GM21825 (cell line): ENCODE results near the gene DHRS7.
"Not testable (repeated sequence)": the region's sequence is repeated elsewhere in the genome, so short reads cannot be mapped to it uniquely, and the experiment has no call there.

Source experiments
- ATAC-seq: cut with Tn5 transposase; IDR thresholded peaks from one replicate; pipeline ENCODE4 v1.9.1; 2021; ENCODE audit warnings: mild to moderate bottlenecking, moderate library complexity; ENCODE audit not compliant: unreplicated experiment

The DHRS7 gene

DNA sequence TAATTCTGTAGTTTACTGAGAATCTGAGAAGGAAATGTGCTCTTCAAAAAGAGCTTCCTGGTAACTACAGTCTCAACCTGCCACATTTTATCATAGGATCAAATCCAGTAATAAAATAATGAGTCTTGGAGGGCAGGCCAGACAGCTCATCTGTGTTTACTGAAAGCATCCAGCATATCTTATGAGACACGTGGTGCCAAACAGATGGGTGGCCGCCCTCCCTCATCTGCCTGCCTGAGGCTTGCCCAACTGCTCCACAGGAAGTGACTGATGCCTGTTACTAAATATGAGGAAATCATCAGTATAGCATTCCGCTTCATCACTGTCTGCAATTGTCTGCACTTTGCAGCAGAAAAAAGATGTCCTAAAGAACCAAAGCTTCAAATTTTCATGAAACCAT is 13.5 kb downstream of the DHRS7 start:
- peak; percentile 88 for ATAC-seq

DNA sequence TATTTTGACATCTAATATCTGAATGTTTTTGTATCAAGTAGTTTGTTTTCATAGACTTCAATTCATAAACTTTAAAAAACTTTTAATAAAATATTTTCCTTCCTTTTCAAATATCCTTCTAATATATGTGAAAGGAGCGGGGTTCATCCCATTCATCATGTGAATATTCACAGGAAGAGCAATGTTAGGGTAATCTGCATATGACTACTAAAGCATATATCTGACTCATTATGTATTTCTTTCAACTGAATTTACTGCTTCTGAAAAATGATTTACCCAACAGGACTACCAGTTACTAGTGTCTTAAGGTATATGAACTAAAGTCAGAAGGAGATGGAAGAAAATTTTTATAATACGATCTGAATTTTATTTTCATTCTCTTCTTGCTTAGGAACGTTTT is 30.5 kb downstream of the DHRS7 start:
- ATAC-seq, result no peak

DNA sequence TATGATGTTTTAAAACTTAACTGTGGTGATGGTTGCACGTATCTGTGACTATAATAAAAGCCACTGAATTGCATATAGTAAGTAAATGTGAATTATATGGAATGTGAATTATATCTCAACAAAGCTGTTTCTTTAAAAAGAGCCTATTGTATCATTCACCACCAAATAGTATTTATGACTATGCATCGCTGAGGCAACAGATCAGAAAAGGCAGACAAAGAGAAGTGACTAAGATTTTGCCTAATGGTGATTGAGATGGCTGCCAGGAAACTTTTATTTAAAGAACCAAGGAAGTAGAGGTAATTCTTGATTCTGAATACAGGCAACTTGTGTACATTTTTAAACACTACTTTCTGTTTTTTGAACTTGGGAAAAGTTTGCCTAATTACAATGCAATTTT is 31.7 kb downstream of the DHRS7 start:
- ATAC-seq, result no peak

DNA sequence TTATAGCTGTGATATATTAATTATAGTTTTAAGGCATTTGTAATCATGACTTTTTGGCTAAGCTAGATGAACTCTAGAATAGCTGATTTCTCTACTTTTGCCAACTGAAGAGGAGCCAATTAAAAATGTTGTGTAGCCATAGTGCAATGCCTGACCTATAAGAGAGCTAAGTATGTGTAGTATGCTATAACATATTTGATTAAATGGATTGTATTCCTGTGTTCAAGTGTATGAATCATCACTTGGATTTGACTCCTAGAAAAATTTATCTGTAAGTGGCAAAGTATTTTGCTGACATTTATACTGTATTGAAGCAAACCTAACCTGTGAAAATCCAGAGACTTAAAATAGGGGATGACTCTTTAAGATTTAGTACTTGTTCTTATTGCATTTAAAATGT is 39.3 kb downstream of the DHRS7 start:
- ATAC-seq, result no peak

DNA sequence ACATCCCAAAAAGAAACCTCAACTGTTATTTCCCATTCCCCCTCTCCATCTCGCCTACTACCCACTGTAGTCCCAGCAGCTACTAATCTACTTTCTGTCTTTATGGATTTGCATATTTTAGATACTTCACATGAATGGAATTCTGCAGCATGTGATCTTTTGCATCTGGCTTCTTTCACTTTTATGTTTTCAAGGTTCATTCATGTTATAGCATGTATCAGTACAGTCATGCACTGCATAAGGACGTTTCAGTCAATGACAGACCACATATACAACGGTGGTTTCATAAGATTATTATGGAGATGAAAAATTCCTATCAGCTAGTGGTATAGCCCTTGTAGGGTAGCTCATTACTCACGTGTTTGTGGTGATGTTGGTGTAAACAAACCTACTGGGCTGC is 49.0 kb downstream of the DHRS7 start:
- ATAC-seq, result no peak

DNA sequence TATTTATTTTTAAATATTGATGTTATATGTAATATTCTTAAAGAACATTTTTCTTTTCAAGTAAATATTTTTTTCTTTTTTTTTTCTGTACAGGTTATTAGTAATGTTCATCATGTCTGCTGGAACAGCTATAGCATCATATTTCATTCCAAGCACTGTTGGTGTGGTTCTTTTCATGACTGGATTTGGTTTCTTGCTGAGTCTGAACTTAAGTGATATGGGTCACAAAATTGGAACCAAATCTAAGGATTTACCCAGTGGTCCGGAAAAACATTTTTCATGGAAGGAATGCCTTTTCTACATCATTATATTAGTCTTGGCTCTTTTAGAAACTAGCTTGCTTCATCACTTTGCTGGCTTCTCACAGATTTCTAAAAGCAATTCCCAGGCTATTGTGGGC is 50.3 kb downstream of the DHRS7 start:
- ATAC-seq, result no peak

DNA sequence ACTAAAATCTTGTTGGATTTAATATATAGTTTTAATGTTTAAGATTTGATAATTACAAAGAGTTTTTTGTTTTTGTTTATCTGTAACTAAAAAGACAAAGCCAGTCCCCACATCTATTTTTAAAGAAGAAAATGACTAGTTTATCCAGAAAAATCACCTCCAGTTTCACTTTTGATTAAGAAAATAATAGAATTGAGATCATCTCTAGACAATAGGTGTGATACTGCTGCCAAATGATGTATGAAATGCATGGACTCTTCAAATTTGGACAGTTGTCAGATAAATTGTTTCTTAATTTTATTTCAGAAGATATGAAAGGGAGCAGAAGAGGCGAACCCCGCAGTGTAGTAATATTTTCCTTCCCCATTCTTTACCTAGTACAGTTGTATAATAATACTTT is 53.5 kb downstream of the DHRS7 start:
- ATAC-seq, result no peak

DNA sequence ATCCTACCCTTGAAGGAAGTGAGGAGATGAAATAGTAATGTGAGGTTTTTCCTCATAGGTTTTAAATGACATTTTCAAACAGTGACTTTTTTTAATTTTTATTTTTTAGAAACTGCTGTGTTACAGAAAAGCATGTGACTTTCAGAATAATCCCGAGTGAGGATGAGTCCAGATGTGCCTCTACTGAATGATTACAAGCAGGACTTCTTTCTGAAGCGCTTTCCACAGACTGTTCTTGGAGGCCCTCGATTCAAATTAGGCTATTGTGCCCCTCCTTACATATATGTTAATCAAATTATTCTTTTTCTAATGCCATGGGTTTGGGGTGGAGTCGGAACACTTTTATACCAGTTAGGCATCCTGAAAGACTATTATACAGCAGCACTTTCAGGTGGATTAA is 57.7 kb downstream of the DHRS7 start:
- ATAC-seq, result no peak

DNA sequence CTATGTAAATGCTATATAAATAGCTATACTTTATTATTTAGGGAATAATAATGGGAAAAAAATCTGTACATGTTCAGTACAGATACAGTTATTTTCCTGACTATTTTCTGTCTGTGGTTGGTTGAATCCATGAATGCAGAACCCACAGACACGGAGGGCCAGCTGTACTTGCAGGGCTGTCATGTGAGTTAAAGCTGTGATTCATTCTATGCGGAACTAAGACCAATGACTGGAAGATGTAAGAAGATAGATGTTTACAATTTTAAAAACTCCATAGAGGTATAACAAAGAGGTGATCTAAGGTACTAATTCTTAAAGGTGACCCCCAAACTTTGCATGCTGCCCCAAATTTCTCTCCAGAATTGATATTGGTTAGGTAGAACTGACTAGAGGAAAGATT is 58.9 kb downstream of the DHRS7 start:
- ATAC-seq, result no peak

DNA sequence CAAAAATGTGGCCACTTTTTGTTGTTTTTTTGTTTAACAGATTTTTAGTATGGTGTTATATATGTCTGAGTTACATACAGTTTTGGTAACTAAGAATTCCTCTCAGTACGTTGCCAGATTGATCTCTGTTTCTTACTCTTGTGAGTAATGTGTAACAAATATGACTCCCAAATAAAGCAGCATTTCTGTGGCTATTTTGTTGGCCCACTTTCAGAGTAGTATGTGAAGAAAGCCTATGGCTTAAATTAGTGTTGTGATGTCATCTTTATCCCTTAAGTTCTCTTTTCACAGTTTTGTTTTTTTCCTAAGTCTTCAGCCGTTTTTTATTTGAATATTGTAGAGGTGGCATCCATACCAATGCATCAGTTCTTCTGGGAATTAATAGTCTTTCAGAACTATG is 62.8 kb downstream of the DHRS7 start:
- ATAC-seq, result no peak

DNA sequence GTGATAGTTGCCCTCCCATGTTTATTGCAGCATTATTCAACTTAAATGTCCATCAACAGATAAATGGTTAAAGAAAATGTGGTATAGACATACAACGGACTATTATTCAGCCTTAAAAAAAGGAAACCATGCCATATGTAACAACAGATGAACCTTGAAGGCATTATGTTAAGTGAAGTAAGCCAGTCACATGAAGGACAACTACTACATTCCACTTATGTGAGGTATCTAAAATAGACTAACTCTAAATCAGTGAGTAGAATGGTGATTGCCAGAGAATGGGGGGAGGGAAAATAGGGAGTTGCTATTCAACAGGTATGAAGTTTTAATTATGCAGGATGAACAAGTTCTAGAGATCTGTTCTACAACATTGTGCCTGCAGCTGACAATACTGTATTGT is 63.4 kb downstream of the DHRS7 start:
- no peak for ATAC-seq

DNA sequence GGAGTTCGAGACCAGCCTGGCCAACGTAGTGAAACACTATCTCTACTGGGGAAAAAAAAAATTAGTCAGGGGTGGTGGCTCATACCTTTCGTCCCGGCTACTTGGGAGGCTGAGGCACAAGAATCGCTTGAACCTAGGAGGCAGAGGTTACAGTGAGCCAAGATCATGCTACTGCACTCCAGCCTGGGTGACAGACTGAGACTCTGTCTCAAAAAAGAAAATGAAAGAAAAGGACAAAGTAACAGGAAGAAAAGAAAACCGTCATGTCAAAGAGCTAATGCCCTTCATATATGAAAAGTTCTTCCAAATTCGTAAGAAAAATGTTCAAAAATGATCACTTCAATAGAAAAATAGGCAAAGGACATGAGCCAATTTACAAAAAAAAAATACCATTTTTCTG is 65.3 kb downstream of the DHRS7 start:
- not testable (repeated sequence) for ATAC-seq

DNA sequence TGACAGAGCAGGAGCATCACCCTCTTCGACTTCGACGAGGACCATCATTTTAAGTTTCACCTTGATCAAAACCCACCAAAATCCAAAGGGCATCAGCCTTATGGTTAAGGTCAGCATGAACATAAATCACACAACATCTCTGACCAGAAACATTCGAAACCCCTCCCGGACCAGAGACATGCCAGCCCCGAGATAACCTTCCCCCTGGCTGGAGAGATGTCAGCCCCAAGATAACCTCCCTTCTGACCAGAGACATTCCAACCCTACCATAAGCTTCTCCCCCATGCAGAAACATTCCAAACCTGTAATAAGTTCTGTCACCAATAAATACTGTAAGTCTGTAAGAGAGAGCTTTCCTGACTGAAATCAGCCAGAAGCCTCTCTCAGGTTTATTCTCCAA is 67.2 kb downstream of the DHRS7 start:
- no peak for ATAC-seq

DNA sequence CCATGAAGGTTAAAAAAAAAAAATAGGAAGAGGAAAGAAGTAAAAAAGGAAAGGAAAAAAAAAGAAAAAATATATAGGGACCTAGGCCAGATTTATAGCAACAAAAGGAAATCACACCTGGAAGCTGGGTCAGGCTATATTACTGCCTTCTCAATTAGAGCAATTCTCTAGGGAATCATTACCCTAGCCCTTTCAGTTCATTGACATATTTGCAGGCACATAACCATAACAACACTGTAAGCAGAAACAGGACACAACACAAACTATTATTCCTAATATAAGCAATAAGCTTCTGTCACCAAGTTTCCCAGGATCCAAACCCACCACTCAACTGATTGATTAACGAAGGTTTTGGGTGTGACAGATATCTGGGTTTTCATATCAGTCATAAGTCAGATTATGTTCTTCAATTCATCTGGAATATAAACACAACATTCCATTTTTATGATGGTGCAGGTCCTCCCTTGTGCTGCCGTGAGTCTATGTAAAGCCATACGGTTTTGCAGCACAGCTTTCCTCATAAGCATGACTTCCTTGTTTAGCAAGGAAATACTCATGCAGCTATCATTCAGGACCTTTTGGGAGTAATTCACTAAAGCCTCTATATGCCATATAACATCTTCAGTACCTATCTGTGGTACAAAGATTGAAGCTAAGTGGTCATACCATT is 69.3 kb downstream of the DHRS7 start:
- no peak for ATAC-seq

DNA sequence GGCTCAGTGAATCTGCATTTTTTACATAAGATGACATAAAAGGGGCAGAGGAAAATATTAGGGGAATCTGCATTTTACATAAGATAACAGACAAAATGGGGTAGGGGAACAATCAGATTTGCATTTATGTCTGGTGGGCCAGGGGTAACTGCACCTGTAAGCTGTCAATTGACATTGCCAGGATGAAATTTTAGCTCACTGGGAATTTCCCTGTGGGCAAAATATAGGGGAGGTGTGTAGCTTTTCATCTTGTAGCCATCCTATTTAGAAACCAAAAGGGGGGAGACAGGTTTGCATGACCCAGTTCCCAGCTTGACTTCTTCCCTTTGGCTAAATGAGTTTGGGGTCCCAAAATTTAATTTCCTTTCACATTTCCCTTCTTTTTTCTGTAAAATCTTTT is 70.0 kb downstream of the DHRS7 start:
- ATAC-seq, result no peak

DNA sequence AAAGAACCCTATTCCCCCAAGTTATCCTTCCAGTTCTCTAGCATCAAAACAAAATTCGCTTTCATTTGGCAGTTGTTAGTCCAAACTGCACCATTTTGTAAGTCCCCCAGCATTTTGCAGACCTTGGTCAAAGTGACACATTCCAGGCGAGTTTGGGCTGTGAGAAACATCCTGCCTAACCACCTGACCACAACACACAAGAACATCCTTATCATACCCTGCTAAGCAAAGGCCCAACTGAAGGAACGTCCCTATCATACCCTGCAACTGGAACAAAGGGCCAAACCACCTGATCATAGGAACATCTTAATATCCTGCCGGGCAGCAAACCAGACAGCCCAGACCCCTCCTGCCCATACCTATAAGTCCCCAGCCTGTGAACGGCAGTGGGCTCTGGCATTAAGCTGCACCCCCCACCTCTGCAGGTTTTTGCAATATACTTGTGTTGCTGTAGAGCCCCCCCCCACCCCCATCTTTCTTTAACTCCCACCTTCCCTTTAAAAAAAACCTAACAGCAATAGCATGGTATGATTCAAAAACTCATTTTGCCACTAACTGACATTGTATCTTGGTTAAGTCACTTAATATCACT is 70.8 kb downstream of the DHRS7 start:
- ATAC-seq, result no peak
